Gastrocnemius medialis (tissue), 4 donors: ENCODE results near the gene SYTL1. TPM values are rescaled to one million over a fixed set of nuclear protein-coding genes. Genes with fewer than 3 reads are reported as not detected.

Experiments used
- ATAC-seq, 2 donors: fragments of 150-250 bp; one replicate each; pipeline ENCODE4 v1.9.1; 2016
- DNase-seq, 2 donors: peaks; one replicate each; pipeline ENCODE4 v3.0.0-alpha.2; 2019
- H3K27ac ChIP-seq, 4 donors: fragments of 200-600 bp; sonication (generic); 1 replicate in 1 of 4; 2 replicates in 3 of 4; pipeline ENCODE4 v1.5.1; 2016 to 2018; ENCODE audit warnings: mild to moderate bottlenecking in 2 of 4, moderate library complexity in 1 of 4
- H3K27me3 ChIP-seq, 3 donors: fragments of 200-600 bp; sonication (generic) in 2 of 3; 1 replicate in 1 of 3; 2 replicates in 2 of 3; pipeline versions ENCODE4 v1.5.1 to v1.6.0; 2016 to 2019; ENCODE audit warnings: mild to moderate bottlenecking in 1 of 3, moderate library complexity in 1 of 3
- H3K36me3 ChIP-seq, 2 donors: fragments of 200-600 bp; sonication (generic) in 1 of 2; one replicate each; pipeline ENCODE4 v1.5.1; 2017 to 2018
- H3K4me1 ChIP-seq, 2 donors: fragments of 200-600 bp; sonication (generic) in 1 of 2; one replicate each; pipeline ENCODE4 v1.5.1; 2016 to 2017; ENCODE audit warnings: mild to moderate bottlenecking in 2 of 2
- H3K4me3 ChIP-seq, 4 donors: fragments of 200-600 bp; sonication (generic) in 3 of 4; 1 replicate in 1 of 4; 2 replicates in 3 of 4; pipeline ENCODE4 v1.5.1; 2016 to 2019; ENCODE audit warnings: mild to moderate bottlenecking in 2 of 4
- H3K9me3 ChIP-seq, 3 donors: fragments of 200-600 bp; sonication (generic) in 2 of 3; 1 replicate in 1 of 3; 2 replicates in 2 of 3; pipeline ENCODE4 v1.5.1; 2016 to 2019
- POLR2A ChIP-seq, 2 donors: fragments of 450-650 bp; IDR thresholded peaks; one replicate each; pipeline ENCODE4 v1.6.1; 2017; ENCODE audit warnings: antibody characterized with exemption in 2 of 2, mild to moderate bottlenecking in 2 of 2, moderate library complexity in 2 of 2
- in situ Hi-C, 4 donors: fragments of 200-750 bp; cut with MboI; loops; one replicate each; pipeline versions ENCODE4 v1.15.0 to v1.8.0; 2017; ENCODE audit warnings: low sequenced_read_pairs in 4 of 4
- intact Hi-C: fragments of 100-400 bp; cut with DNase I; formaldehyde crosslinking; loops from one replicate; pipeline ENCODE4 v1.15.1; 2023; ENCODE audit warnings: low total_unique reads
- total RNA-seq, 4 donors: library from RNA; depleted of rRNA; stranded (reverse); fragments of >200 nt; gene quantifications; one replicate each; pipeline versions ENCODE4 v1.1.0 to v1.2.3, GENCODE V29; 2016
- TF ChIP-seq, protein P1 (sequence below), 5 experiments: fragments of 450-650 bp in 3 of 5; fragments of 200-600 bp in 2 of 5; sonication (generic) in 2 of 5; IDR thresholded peaks in 4 of 5; conservative IDR thresholded peaks in 1 of 5; 1 replicate in 4 of 5; 2 replicates in 1 of 5; pipeline ENCODE4 v1.5.1; 2016 to 2019; ENCODE audit warnings: antibody characterized with exemption in 5 of 5, mild to moderate bottlenecking in 3 of 5, moderate library complexity in 3 of 5

The SYTL1 gene
- total RNA-seq, 4 donors from 2014 or later, result 0.66 TPM; not detected in 3

DNA sequence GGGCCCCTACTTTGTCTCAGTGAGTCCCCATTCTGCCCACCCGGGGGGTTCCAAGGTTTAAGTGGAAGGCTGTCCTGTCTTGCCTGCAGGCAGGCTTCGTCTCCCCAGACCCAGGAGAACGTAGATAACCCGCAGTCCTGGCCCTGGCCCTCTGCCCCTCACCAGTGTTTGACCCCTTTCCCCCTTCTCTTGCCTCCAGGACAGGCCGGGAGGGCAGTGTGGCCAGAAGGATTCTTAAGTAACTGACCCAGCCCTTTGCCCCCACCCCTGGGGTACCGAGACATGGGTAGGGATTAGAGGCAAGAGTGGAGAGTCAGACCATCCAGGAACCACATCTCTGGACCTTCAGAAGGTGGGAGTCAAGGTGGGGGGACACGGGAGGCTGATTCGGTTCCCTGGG lies 11.0 kb upstream of the SYTL1 start:
- intact Hi-C loops, result no loop called here
- in situ Hi-C loops, result no loop called here
- Histone ChIP-seq H3K9me3 (no peaks in the 10 kb centered on the region), H3K36me3 (peaks cover 0 to 41% of the 10 kb centered on the region in 2 donors), H3K27ac (no peak overlapping the region), H3K4me3 (no peak overlapping the region), H3K27me3 (no peaks in the 10 kb centered on the region), H3K4me1 (peaks cover 19 to 26% of the 10 kb centered on the region in 2 donors)
- no peak for ATAC-seq
- no peak for TF ChIP-seq POLR2A (IDR thresholded peaks at IDR 0.05)
- TF ChIP-seq, protein P1, sequence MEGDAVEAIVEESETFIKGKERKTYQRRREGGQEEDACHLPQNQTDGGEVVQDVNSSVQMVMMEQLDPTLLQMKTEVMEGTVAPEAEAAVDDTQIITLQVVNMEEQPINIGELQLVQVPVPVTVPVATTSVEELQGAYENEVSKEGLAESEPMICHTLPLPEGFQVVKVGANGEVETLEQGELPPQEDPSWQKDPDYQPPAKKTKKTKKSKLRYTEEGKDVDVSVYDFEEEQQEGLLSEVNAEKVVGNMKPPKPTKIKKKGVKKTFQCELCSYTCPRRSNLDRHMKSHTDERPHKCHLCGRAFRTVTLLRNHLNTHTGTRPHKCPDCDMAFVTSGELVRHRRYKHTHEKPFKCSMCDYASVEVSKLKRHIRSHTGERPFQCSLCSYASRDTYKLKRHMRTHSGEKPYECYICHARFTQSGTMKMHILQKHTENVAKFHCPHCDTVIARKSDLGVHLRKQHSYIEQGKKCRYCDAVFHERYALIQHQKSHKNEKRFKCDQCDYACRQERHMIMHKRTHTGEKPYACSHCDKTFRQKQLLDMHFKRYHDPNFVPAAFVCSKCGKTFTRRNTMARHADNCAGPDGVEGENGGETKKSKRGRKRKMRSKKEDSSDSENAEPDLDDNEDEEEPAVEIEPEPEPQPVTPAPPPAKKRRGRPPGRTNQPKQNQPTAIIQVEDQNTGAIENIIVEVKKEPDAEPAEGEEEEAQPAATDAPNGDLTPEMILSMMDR (IDR thresholded peaks at IDR 0.05 in 4 of 5, conservative IDR thresholded peaks at IDR 0.05 in 1 of 5), result no peak
- DNase-seq, result no peak

DNA sequence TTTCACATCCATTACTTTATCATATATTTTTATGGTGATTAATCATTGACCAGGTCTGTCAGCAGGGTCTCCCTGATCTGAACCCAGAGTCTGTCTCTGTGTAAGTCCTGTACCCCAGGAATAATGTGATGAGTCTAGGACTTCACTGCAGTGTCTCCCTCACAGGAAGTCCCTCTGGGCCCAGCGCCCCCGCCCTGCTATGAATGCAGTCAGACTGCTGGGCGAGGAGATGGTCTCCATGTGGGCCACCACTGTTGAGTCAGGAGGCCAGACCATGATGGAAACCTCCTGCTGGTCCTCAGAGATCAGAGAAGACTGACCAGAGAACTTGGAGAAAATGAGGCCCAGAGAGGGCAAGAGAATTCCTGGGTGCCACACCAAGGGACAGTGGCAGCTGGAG lies 10.4 kb upstream of the SYTL1 start:
- peaks cover 0 to 46% of the 10 kb centered on the region in 2 donors for H3K36me3 ChIP-seq
- in situ Hi-C loops (no loop called here), intact Hi-C loops (no loop called here)
- H3K27ac ChIP-seq, result no peak overlapping the region
- H3K4me1 ChIP-seq, result peaks cover 14 to 24% of the 10 kb centered on the region in 2 donors
- H3K9me3 ChIP-seq, result no peaks in the 10 kb centered on the region
- DNase-seq (no peak), ATAC-seq (no peak)
- TF ChIP-seq, protein P1 (IDR thresholded peaks at IDR 0.05 in 4 of 5, conservative IDR thresholded peaks at IDR 0.05 in 1 of 5), result no peak
- TF ChIP-seq POLR2A (IDR thresholded peaks at IDR 0.05), result no peak
- no peak overlapping the region for H3K4me3 ChIP-seq
- no peaks in the 10 kb centered on the region for H3K27me3 ChIP-seq

DNA sequence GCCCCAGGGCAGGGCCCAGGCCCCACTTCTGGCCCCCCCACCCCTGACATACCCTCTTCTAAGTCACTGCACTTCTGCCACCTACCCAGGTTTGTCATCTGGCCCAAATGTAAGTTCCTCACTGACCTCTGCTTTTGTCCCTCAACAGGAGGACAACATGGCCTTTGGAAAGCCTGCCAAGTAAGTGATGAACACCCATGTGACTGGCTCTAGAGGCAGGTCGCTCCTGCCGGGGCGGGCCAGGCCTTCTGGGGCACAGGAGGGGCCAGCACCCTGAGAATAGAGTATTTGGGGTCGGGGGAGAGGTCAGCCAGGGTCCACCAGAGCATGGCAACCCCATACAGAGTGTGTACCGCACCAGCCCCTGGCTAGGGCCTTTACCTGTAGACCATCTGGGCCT lies 9.9 kb upstream of the SYTL1 start:
- Histone ChIP-seq H3K4me1 (peaks cover 9 to 20% of the 10 kb centered on the region in 2 donors), H3K4me3 (no peak overlapping the region), H3K27ac (no peak overlapping the region), H3K27me3 (no peaks in the 10 kb centered on the region), H3K9me3 (no peaks in the 10 kb centered on the region), H3K36me3 (peaks cover 0 to 47% of the 10 kb centered on the region in 2 donors)
- no peak for TF ChIP-seq POLR2A (IDR thresholded peaks at IDR 0.05)
- TF ChIP-seq, protein P1 (IDR thresholded peaks at IDR 0.05 in 4 of 5, conservative IDR thresholded peaks at IDR 0.05 in 1 of 5), result no peak
- ATAC-seq, result no peak
- intact Hi-C loops, result no loop called here
- in situ Hi-C loops, result no loop called here
- no peak for DNase-seq

DNA sequence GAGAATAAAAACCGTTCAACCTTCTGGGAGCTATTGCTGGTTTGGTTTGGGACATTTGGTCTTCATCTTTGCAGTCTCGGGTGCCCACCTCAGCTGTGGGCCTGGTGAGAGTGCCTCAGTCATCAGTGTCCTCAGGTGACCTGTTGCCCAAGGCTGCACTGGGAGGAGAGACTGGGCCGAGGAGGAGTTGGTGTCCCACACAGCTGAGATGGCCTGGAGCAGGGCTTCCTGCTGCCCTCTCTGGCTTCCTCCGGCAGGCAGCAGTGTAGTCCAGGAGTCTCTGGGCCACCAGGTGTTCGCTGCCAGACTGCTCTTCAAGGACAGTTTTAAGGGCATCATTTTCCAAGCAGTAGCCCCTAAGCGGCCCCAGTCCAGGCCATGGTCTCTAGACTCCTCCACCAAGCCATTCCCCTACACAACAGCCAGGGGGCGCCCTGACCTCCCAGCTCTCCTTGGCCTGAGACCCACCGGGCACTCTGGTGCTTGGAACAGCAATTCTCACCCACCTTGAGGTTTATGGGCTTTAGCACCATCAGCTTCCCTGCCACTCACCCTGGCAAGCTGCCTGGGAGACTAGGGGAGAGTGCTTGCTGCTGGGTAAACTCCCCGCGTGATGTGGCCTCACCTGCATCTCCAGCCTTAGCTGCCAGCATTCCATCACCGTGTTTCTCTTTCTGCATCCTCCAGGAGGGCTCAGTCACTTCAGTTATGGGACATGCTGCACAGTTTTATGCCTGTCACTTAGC lies 9.1 kb upstream of the SYTL1 start:
- TF ChIP-seq, protein P1 (IDR thresholded peaks at IDR 0.05 in 4 of 5, conservative IDR thresholded peaks at IDR 0.05 in 1 of 5), result peak; percentile 39 to 81 (median 80)
- no peak for TF ChIP-seq POLR2A (IDR thresholded peaks at IDR 0.05)

More for the DNA sequence above, 9.1 kb upstream of the SYTL1 start:
- peaks cover 0 to 47% of the 10 kb centered on the region in 2 donors for H3K36me3 ChIP-seq
- ATAC-seq (peak; percentile 30 to 47), DNase-seq (no peak)
- no peaks in the 10 kb centered on the region for H3K9me3 ChIP-seq
- intact Hi-C loops (no loop called here), in situ Hi-C loops (no loop called here)
- H3K4me1 ChIP-seq, result peaks cover 6 to 13% of the 10 kb centered on the region in 2 donors
- no peak overlapping the region for H3K4me3 ChIP-seq
- no peak overlapping the region for H3K27ac ChIP-seq
- no peaks in the 10 kb centered on the region for H3K27me3 ChIP-seq
